Gastroesophageal sphincter (tissue), 4 donors: ENCODE data around the gene PTPN21. TPM values are rescaled to one million over a fixed set of nuclear protein-coding genes. Genes with fewer than 3 reads are reported as not detected.
A peak's percentile ranks its signal among the peaks of the same experiment; 100 is the strongest.

Experiments
- ATAC-seq: fragments of 150-250 bp; one replicate; pipeline ENCODE4 v1.9.1; 2016; ENCODE audit warnings: mild to moderate bottlenecking, moderate library complexity
- H3K27ac ChIP-seq, 4 donors: fragments of 200-600 bp; sonication (generic) in 3 of 4; 1 replicate in 3 of 4; 2 replicates in 1 of 4; pipeline ENCODE4 v1.5.1; 2016 to 2019
- H3K27me3 ChIP-seq: fragments of 200-600 bp; sonication (generic); one replicate; pipeline ENCODE4 v1.5.1; 2019
- H3K36me3 ChIP-seq, 2 donors: fragments of 200-600 bp; sonication (generic); one replicate each; pipeline ENCODE4 v1.5.1; 2019; ENCODE audit warnings: control low read depth in 1 of 2
- H3K4me1 ChIP-seq, 3 donors: fragments of 200-600 bp; sonication (generic); 1 replicate in 2 of 3; 2 replicates in 1 of 3; pipeline ENCODE4 v1.5.1; 2016 to 2019; ENCODE audit warnings: control low read depth in 2 of 3
- H3K4me3 ChIP-seq, 2 donors: fragments of 200-600 bp; sonication (generic); one replicate each; pipeline ENCODE4 v1.5.1; 2019; ENCODE audit warnings: mild to moderate bottlenecking in 1 of 2, moderate library complexity in 1 of 2
- H3K9me3 ChIP-seq, 3 donors: fragments of 200-600 bp; sonication (generic); one replicate each; pipeline ENCODE4 v1.5.1; 2017 to 2019; ENCODE audit warnings: control low read depth in 2 of 3
- EP300 ChIP-seq: sonication (generic); formaldehyde crosslinking; IDR thresholded peaks from one replicate; pipeline ENCODE4 v1.6.1; 2017; ENCODE audit warnings: antibody characterized with exemption, mild to moderate bottlenecking
- POLR2A ChIP-seq, 2 donors: fragments of 450-650 bp; IDR thresholded peaks; one replicate each; pipeline ENCODE4 v1.6.1; 2017; ENCODE audit warnings: antibody characterized with exemption in 2 of 2, mild to moderate bottlenecking in 2 of 2, moderate library complexity in 1 of 2
- POLR2AphosphoS5 ChIP-seq: sonication (generic); formaldehyde crosslinking; IDR thresholded peaks from one replicate; pipeline ENCODE4 v1.6.1; 2017; ENCODE audit warnings: antibody characterized with exemption
- WGBS, 2 donors: methylation state at CpG; one replicate each; pipeline ENCODE4 v1.1.5; 2018; ENCODE audit warnings: low coverage in 1 of 2; 5-methylcytosine and 5-hydroxymethylcytosine counted together
- total RNA-seq, 4 donors: library from RNA; depleted of rRNA; stranded (reverse); fragments of >200 nt; gene quantifications; one replicate each; pipeline ENCODE4 v1.1.0, GENCODE V29; 2016
- TF ChIP-seq, protein P1 (sequence below), 4 experiments: fragments of 200-600 bp in 2 of 4; fragments of 450-650 bp in 2 of 4; sonication (generic) in 1 of 4; IDR thresholded peaks; one replicate each; pipeline ENCODE4 v1.5.1; 2017 to 2019; ENCODE audit warnings: antibody characterized with exemption in 4 of 4, mild to moderate bottlenecking in 2 of 4, moderate library complexity in 2 of 4

The PTPN21 gene
- total RNA-seq, 4 donors from 2014 or later = 24.4 to 51.8 (median 32.2) TPM

DNA sequence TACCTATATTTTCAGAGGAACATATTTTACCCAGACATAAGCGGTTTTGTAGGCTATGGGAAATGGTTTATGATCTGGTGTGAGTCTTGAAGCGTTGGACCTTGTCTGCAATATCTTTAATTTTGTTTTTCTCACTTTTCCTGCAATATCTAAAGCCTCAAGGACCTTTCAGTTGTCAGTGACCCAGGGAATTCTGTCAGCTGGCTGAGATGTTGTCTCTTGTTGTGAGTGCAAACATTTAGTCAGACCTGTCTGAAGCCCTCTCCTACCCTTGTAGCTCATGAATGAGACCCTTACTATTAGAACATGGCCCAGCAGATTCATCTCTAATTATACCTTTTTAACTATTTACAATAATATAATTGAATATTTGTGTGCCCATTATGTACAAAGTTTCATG is 115.7 kb downstream of the PTPN21 start:
- Histone ChIP-seq H3K4me3 (no peak overlapping the region), H3K9me3 (no peaks in the 10 kb centered on the region), H3K27ac (no peak overlapping the region), H3K27me3 (no peaks in the 10 kb centered on the region), H3K36me3 (peaks cover 0 to 73% of the 10 kb centered on the region in 2 donors), H3K4me1 (no peaks in the 10 kb centered on the region)
- 87 to 100% methylated on average over 2 of the region's 2 CpGs for WGBS, 2 donors
- ATAC-seq = no peak
- no peak for TF ChIP-seq POLR2AphosphoS5
- TF ChIP-seq, protein P1, sequence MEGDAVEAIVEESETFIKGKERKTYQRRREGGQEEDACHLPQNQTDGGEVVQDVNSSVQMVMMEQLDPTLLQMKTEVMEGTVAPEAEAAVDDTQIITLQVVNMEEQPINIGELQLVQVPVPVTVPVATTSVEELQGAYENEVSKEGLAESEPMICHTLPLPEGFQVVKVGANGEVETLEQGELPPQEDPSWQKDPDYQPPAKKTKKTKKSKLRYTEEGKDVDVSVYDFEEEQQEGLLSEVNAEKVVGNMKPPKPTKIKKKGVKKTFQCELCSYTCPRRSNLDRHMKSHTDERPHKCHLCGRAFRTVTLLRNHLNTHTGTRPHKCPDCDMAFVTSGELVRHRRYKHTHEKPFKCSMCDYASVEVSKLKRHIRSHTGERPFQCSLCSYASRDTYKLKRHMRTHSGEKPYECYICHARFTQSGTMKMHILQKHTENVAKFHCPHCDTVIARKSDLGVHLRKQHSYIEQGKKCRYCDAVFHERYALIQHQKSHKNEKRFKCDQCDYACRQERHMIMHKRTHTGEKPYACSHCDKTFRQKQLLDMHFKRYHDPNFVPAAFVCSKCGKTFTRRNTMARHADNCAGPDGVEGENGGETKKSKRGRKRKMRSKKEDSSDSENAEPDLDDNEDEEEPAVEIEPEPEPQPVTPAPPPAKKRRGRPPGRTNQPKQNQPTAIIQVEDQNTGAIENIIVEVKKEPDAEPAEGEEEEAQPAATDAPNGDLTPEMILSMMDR (IDR thresholded peaks at IDR 0.05) = no peak
- TF ChIP-seq POLR2A (IDR thresholded peaks at IDR 0.05) = no peak
- TF ChIP-seq EP300 = no peak

DNA sequence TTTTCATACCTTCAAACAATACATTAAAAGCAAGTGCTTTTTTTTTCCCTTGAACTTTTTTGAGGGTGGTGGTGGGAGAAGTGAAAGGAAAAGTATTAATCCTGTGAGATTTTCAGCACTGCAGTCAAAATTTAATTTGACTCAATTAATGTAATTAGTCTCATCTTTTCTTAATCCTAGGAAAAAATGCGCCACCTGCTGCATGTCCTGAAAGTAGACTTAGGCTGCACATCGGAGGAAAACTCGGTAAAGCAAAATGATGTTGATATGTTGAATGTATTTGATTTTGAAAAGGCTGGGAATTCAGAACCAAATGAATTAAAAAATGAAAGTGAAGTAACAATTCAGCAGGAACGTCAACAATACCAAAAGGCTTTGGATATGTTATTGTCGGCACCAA is 117.1 kb downstream of the PTPN21 start:
- no peak overlapping the region for H3K4me3 ChIP-seq
- ATAC-seq = no peak
- no peak for TF ChIP-seq POLR2AphosphoS5
- TF ChIP-seq EP300 = no peak
- TF ChIP-seq POLR2A (IDR thresholded peaks at IDR 0.05) = no peak
- TF ChIP-seq, protein P1 (IDR thresholded peaks at IDR 0.05) = no peak
- H3K27me3 ChIP-seq = no peaks in the 10 kb centered on the region
- 85 to 93% methylated on average over 2 to 5 of the region's 5 CpGs for WGBS, 2 donors
- H3K27ac ChIP-seq = no peak overlapping the region
- H3K9me3 ChIP-seq = no peaks in the 10 kb centered on the region
- H3K4me1 ChIP-seq = no peaks in the 10 kb centered on the region
- H3K36me3 ChIP-seq = peaks cover 0 to 82% of the 10 kb centered on the region in 2 donors

DNA sequence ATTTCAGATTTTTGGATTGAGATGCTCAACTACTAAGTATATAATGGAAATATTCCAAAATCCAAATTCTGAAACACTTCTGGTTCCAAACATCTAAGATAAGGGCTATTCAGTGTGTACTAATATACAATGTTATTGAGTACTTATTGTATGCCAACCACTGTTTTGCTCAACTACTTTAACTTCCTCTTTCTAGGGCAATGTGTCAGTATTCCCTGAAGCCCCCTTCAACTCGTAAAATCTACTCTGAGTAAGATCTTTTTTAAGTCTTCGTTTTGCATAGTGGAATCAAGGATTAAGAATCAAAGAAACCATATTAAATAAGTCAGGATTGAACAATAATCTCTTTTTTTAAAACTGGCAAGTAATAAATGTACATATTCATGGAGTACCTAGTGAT is 123.8 kb downstream of the PTPN21 start:
- Histone ChIP-seq H3K4me3 (no peak overlapping the region), H3K4me1 (peaks cover 0 to 8% (median 0%) of the 10 kb centered on the region in 3 donors), H3K27me3 (no peaks in the 10 kb centered on the region), H3K27ac (no peak overlapping the region), H3K9me3 (no peaks in the 10 kb centered on the region), H3K36me3 (peaks cover 0 to 41% of the 10 kb centered on the region in 2 donors)
- ATAC-seq = no peak
- 92 to 96% methylated on average over 2 of the region's 2 CpGs for WGBS, 2 donors
- TF ChIP-seq EP300 (no peak), POLR2AphosphoS5 (no peak), POLR2A (IDR thresholded peaks at IDR 0.05) (no peak)
- TF ChIP-seq, protein P1 (IDR thresholded peaks at IDR 0.05) = no peak

DNA sequence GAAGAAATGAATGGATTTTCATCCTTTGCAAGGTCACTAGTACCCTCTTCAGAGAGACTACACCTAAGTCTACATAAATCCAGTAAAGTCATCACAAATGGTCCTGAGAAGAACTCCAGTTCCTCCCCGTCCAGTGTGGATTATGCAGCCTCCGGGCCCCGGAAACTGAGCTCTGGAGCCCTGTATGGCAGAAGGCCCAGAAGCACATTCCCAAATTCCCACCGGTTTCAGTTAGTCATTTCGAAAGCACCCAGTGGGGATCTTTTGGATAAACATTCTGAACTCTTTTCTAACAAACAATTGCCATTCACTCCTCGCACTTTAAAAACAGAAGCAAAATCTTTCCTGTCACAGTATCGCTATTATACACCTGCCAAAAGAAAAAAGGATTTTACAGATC is 128.5 kb downstream of the PTPN21 start:
- peak; percentile 21 for TF ChIP-seq POLR2AphosphoS5
- no peak for TF ChIP-seq EP300
- Histone ChIP-seq H3K4me3 (no peak overlapping the region), H3K27ac (peak overlapping the region in 3 of 4 donors; percentile 5 to 54 (median 48)), H3K9me3 (no peaks in the 10 kb centered on the region), H3K4me1 (peaks cover 0 to 8% (median 0%) of the 10 kb centered on the region in 3 donors), H3K36me3 (peaks cover 0 to 8% of the 10 kb centered on the region in 2 donors), H3K27me3 (no peaks in the 10 kb centered on the region)
- 32 to 69% methylated on average over 5 to 6 of the region's 7 CpGs for WGBS, 2 donors
- ATAC-seq = no peak

DNA sequence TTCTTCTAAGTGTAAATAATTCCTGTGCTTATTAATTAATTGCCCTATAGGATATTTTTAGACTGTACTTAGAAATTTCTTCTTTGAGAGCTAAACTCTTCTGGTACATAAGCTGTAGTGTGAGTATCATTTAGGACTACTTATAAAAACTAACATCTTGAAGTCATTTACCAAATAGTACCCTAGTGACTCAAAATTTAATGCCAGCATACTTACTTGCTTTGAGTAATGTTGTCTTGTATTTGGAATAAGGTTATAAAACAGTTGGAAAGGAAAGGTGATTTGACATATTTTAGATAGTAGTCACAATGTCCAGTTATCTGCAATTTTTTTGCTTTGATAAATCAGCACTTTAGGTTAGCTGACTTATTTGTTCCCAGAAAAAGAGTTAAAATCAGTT is 130.2 kb downstream of the PTPN21 start:
- Histone ChIP-seq H3K4me1 (peaks cover 0 to 8% (median 0%) of the 10 kb centered on the region in 3 donors), H3K27me3 (no peaks in the 10 kb centered on the region), H3K4me3 (no peak overlapping the region), H3K27ac (no peak overlapping the region), H3K36me3 (peaks cover 0 to 11% of the 10 kb centered on the region in 2 donors), H3K9me3 (no peaks in the 10 kb centered on the region)
- no peak for ATAC-seq
- TF ChIP-seq EP300 = no peak
- TF ChIP-seq, protein P1 (IDR thresholded peaks at IDR 0.05) = no peak
- TF ChIP-seq POLR2AphosphoS5 = no peak
- no peak for TF ChIP-seq POLR2A (IDR thresholded peaks at IDR 0.05)
